ENCODE results near the gene LPP. TPM values are rescaled to one million over a fixed set of nuclear protein-coding genes. Genes with fewer than 3 reads are reported as not detected.

LPP gene
- total and polyA plus RNA-seq, 8 donors = 8.0 to 885 (median 305) TPM

GRCh38 chr3:188482929-188483328 is 329.0 kb downstream of the LPP start:
- peaks cover 0 to 41% (median 14%) of the 10 kb centered on the region in 4 donors for H3K4me1 ChIP-seq
- no peak for DNase-seq
- WGBS, 5 donors = 49 to 75% (median 65%) methylated on average over 4 of the region's 4 CpGs
- H3K27ac ChIP-seq = no peak overlapping the region
- no peak overlapping the region for H3K4me3 ChIP-seq
- H3K27me3 ChIP-seq = no peaks in the 10 kb centered on the region
- TF ChIP-seq POLR2AphosphoS5 (IDR thresholded peaks at IDR 0.05) = no peak
- no peak for TF ChIP-seq EP300 (IDR thresholded peaks at IDR 0.05)
- no peak for TF ChIP-seq CTCF (IDR thresholded peaks at IDR 0.05)
- intact Hi-C loops (cut with DNase I; ENCODE audit: low total_unique reads) = no loop called here
- H3K36me3 ChIP-seq = peaks cover 5 to 21% (median 16%) of the 10 kb centered on the region in 4 donors
- H3K9me3 ChIP-seq = no peaks in the 10 kb centered on the region

- H3K4me3 ChIP-seq = no peak overlapping the region
- H3K36me3 ChIP-seq = peaks cover 5 to 30% (median 25%) of the 10 kb centered on the region in 4 donors
- H3K27ac ChIP-seq = no peak overlapping the region
- no peak for DNase-seq
- H3K4me1 ChIP-seq = peaks cover 0 to 45% (median 15%) of the 10 kb centered on the region in 4 donors
- H3K9me3 ChIP-seq = no peaks in the 10 kb centered on the region
- TF ChIP-seq EP300 (IDR thresholded peaks at IDR 0.05) = no peak
- TF ChIP-seq CTCF (IDR thresholded peaks at IDR 0.05) = no peak
- TF ChIP-seq POLR2A (IDR thresholded peaks at IDR 0.05) = no peak
- TF ChIP-seq POLR2AphosphoS5 (IDR thresholded peaks at IDR 0.05) = no peak
- WGBS, 5 donors = 94 to 98% (median 96%) methylated on average over 5 of the region's 5 CpGs
- H3K27me3 ChIP-seq = no peaks in the 10 kb centered on the region
- intact Hi-C loops (cut with DNase I; ENCODE audit: low total_unique reads) = no loop called here
Measured at GRCh38 chr3:188486126-188486525, 332.2 kb downstream of the LPP start.

GRCh38 chr3:188486952-188487351 is 333.0 kb downstream of the LPP start:
- Histone ChIP-seq H3K4me1 (peaks cover 0 to 47% (median 21%) of the 10 kb centered on the region in 4 donors), H3K36me3 (peaks cover 5 to 38% (median 25%) of the 10 kb centered on the region in 4 donors), H3K4me3 (no peak overlapping the region), H3K27me3 (no peaks in the 10 kb centered on the region), H3K27ac (peak overlapping the region in 1 of 5 donors; percentile 36), H3K9me3 (no peaks in the 10 kb centered on the region)
- intact Hi-C loops (cut with DNase I; ENCODE audit: low total_unique reads) = no loop called here
- no peak for DNase-seq
- 79 to 91% (median 86%) methylated on average over 3 of the region's 3 CpGs for WGBS, 5 donors
- TF ChIP-seq EP300 (IDR thresholded peaks at IDR 0.05) (no peak), POLR2AphosphoS5 (IDR thresholded peaks at IDR 0.05) (no peak), POLR2A (IDR thresholded peaks at IDR 0.05) (no peak), CTCF (IDR thresholded peaks at IDR 0.05) (no peak)

GRCh38 chr3:188487652-188488051 is 333.7 kb downstream of the LPP start:
- TF ChIP-seq POLR2A (IDR thresholded peaks at IDR 0.05) = no peak
- no peak for TF ChIP-seq EP300 (IDR thresholded peaks at IDR 0.05)
- no peak for TF ChIP-seq POLR2AphosphoS5 (IDR thresholded peaks at IDR 0.05)
- TF ChIP-seq CTCF (IDR thresholded peaks at IDR 0.05) = no peak
- Histone ChIP-seq H3K27ac (peak overlapping the region in 2 of 5 donors; percentile 5 to 36), H3K4me3 (no peak overlapping the region), H3K4me1 (peaks cover 0 to 43% (median 21%) of the 10 kb centered on the region in 4 donors), H3K36me3 (peaks cover 5 to 43% (median 25%) of the 10 kb centered on the region in 4 donors), H3K9me3 (no peaks in the 10 kb centered on the region), H3K27me3 (no peaks in the 10 kb centered on the region)
- 64 to 88% (median 82%) methylated on average over 5 of the region's 5 CpGs for WGBS, 5 donors
- intact Hi-C loops (cut with DNase I; ENCODE audit: low total_unique reads) = no loop called here
- no peak for DNase-seq

Measured in stomach (tissue), 9 donors.